Right forelimb (tissue), 1 donor: ENCODE data around the gene PRICKLE1.

Source experiments
- DNase-seq: peaks from one replicate; pipeline ENCODE4 v3.0.0-alpha.2; 2018

The PRICKLE1 gene

GRCh38 chr12:42486407-42486806 lies 103.1 kb downstream of the PRICKLE1 start:
- DNase-seq = no peak

- DNase-seq = no peak
Observed at GRCh38 chr12:42485823-42486222, 103.7 kb downstream of the PRICKLE1 start.

GRCh38 chr12:42484996-42485395 lies 104.5 kb downstream of the PRICKLE1 start:
- no peak for DNase-seq

- DNase-seq = no peak
Observed at GRCh38 chr12:42483521-42483790, 106.1 kb downstream of the PRICKLE1 start.

GRCh38 chr12:42482748-42483520 lies 106.6 kb downstream of the PRICKLE1 start:
- DNase-seq = peak; percentile 90

- peak; percentile 74 for DNase-seq
Observed at GRCh38 chr12:42482041-42482747, 107.4 kb downstream of the PRICKLE1 start.

- DNase-seq = no peak
Observed at GRCh38 chr12:42481368-42481767, 108.2 kb downstream of the PRICKLE1 start.

GRCh38 chr12:42477941-42478340 lies 111.6 kb downstream of the PRICKLE1 start:
- no peak for DNase-seq

- DNase-seq = no peak
Observed at GRCh38 chr12:42475106-42475505, 114.4 kb downstream of the PRICKLE1 start.

GRCh38 chr12:42474391-42474790 lies 115.2 kb downstream of the PRICKLE1 start:
- no peak for DNase-seq

GRCh38 chr12:42473561-42473960 lies 116.0 kb downstream of the PRICKLE1 start:
- DNase-seq = no peak

- DNase-seq = no peak
Observed at GRCh38 chr12:42473130-42473529, 116.4 kb downstream of the PRICKLE1 start.

GRCh38 chr12:42472376-42472775 lies 117.2 kb downstream of the PRICKLE1 start:
- no peak for DNase-seq

- DNase-seq = no peak
Observed at GRCh38 chr12:42469355-42470175, 120.0 kb downstream of the PRICKLE1 start.

- DNase-seq = no peak
Observed at GRCh38 chr12:42468921-42469320, 120.6 kb downstream of the PRICKLE1 start.

- no peak for DNase-seq
Observed at GRCh38 chr12:42468341-42468821, 121.2 kb downstream of the PRICKLE1 start.

- no peak for DNase-seq
Observed at GRCh38 chr12:42463671-42464070, 125.9 kb downstream of the PRICKLE1 start.

- no peak for DNase-seq
Observed at GRCh38 chr12:42462486-42462885, 127.1 kb downstream of the PRICKLE1 start.

GRCh38 chr12:42459336-42459847 lies 130.2 kb downstream of the PRICKLE1 start:
- DNase-seq = no peak

GRCh38 chr12:42458575-42458974 lies 131.0 kb downstream of the PRICKLE1 start:
- DNase-seq = no peak

- DNase-seq = no peak
Observed at GRCh38 chr12:42450248-42450647, 139.3 kb downstream of the PRICKLE1 start.

GRCh38 chr12:42448841-42449240 lies 140.7 kb downstream of the PRICKLE1 start:
- DNase-seq = no peak

- no peak for DNase-seq
Observed at GRCh38 chr12:42447371-42447786, 142.2 kb downstream of the PRICKLE1 start.
